WTC11 (cell line): Measurements from ENCODE around the gene TIFAB. TPM values are rescaled to one million over a fixed set of nuclear protein-coding genes. Genes with fewer than 3 reads are reported as not detected.
A peak's percentile ranks its signal among the peaks of the same experiment; 100 is the strongest.

ENCODE experiments used
- ATAC-seq: fragments of 200-7000 bp; cut with Tn5 transposase; 2 replicates; pipeline ENCODE4 v1.10.0; 2021; ENCODE audit warnings: mild to moderate bottlenecking, moderate library complexity
- CTCF ChIA-PET: fragments of 300-600 bp; sonication (Branson Sonifier 250); formaldehyde crosslinking; loops from one replicate; lab custom pipeline; 2021; ENCODE audit warnings: antibody characterized with exemption; lab: Charles Lee
- POLR2A ChIA-PET: fragments of 350-600 bp; sonication (Branson Sonifier 250); formaldehyde crosslinking; loops from one replicate; lab custom pipeline; 2021; ENCODE audit warnings: antibody characterized with exemption; lab: Charles Lee
- DNase-seq: peaks from one replicate; pipeline ENCODE4 v3.0.0; 2021; ENCODE audit warnings: low spot score
- H3K27ac Mint-ChIP-seq: 2 replicates; pipeline ENCODE4 v1.8.0; 2021; ENCODE audit warnings: mixed read lengths
- H3K27me3 Mint-ChIP-seq: 2 replicates; pipeline ENCODE4 v1.8.0; 2021; ENCODE audit warnings: low read depth, mild to moderate bottlenecking, moderate library complexity, mixed read lengths
- H3K36me3 Mint-ChIP-seq: 2 replicates; pipeline ENCODE4 v1.8.0; 2021; ENCODE audit warnings: mixed read lengths
- H3K4me1 Mint-ChIP-seq: 2 replicates; pipeline ENCODE4 v1.8.0; 2022; ENCODE audit warnings: mixed read lengths
- H3K4me3 Mint-ChIP-seq: 2 replicates; pipeline ENCODE4 v1.8.0; 2021; ENCODE audit warnings: mild to moderate bottlenecking, moderate library complexity, mixed read lengths
- H3K9me3 Mint-ChIP-seq: 2 replicates; pipeline ENCODE4 v1.8.0; 2021; ENCODE audit warnings: mixed read lengths
- ATF1 ChIP-seq: sonication (generic); formaldehyde crosslinking; IDR thresholded peaks from 2 replicates; pipeline ENCODE4 v1.8.1; 2023; ENCODE audit warnings: mild to moderate bottlenecking, moderate library complexity, missing genetic modification reagents
- CBFB ChIP-seq: sonication (generic); formaldehyde crosslinking; IDR thresholded peaks from 2 replicates; pipeline ENCODE4 v1.8.1; 2022; ENCODE audit warnings: mild to moderate bottlenecking, low read depth, missing genetic modification reagents
- CREM ChIP-seq: sonication (generic); formaldehyde crosslinking; IDR thresholded peaks from 2 replicates; pipeline ENCODE4 v1.8.1; 2022; ENCODE audit warnings: mild to moderate bottlenecking, missing genetic modification reagents, moderate library complexity
- CTCF ChIP-seq: fragments of 200-600 bp; IDR thresholded peaks from 2 replicates; pipeline ENCODE4 v1.8.0; 2022; ENCODE audit warnings: antibody characterized with exemption
- ERG ChIP-seq: fragments of 250-450 bp; sonication (Bioruptor Pico); IDR thresholded peaks from 2 replicates; pipeline ENCODE4 v1.8.0; 2021; ENCODE audit warnings: mild to moderate bottlenecking
- FOXJ3 ChIP-seq: sonication (generic); formaldehyde crosslinking; IDR thresholded peaks from 2 replicates; pipeline ENCODE4 v1.9.0; 2021; ENCODE audit warnings: missing genetic modification reagents, mild to moderate bottlenecking, borderline replicate concordance
- FOXP1 ChIP-seq: sonication (generic); formaldehyde crosslinking; IDR thresholded peaks from 2 replicates; pipeline ENCODE4 v1.8.0; 2022; ENCODE audit warnings: missing genetic modification reagents, mild to moderate bottlenecking, moderate library complexity, borderline replicate concordance
- MLX ChIP-seq: sonication (generic); formaldehyde crosslinking; IDR thresholded peaks from 2 replicates; pipeline ENCODE4 v1.8.1; 2023; ENCODE audit warnings: mild to moderate bottlenecking, missing genetic modification reagents, moderate library complexity
- PRRX2 ChIP-seq: fragments of 250-450 bp; sonication (Bioruptor Pico); IDR thresholded peaks from 2 replicates; pipeline ENCODE4 v1.8.0; 2021; ENCODE audit warnings: mild to moderate bottlenecking
- TP53 ChIP-seq: sonication (generic); formaldehyde crosslinking; IDR thresholded peaks from 2 replicates; pipeline ENCODE4 v1.8.1; 2023; ENCODE audit warnings: mild to moderate bottlenecking, missing genetic modification reagents
- ZNF232 ChIP-seq: sonication (generic); formaldehyde crosslinking; IDR thresholded peaks from 2 replicates; pipeline ENCODE4 v1.8.0; 2022; ENCODE audit warnings: mild to moderate bottlenecking, missing genetic modification reagents
- ZNF396 ChIP-seq: fragments of 250-450 bp; sonication (Bioruptor Pico); IDR thresholded peaks from 2 replicates; pipeline ENCODE4 v1.8.0; 2021; ENCODE audit warnings: mild to moderate bottlenecking, moderate library complexity, borderline replicate concordance
- total RNA-seq: library from RNA; stranded (reverse); gene quantifications from 3 replicates; pipeline ENCODE4 v1.2.3, GENCODE V29; 2021
- TF ChIP-seq, protein P1 (sequence below): sonication (generic); formaldehyde crosslinking; IDR thresholded peaks from 2 replicates; pipeline ENCODE4 v1.8.1; 2023; ENCODE audit warnings: mild to moderate bottlenecking, missing genetic modification reagents

The TIFAB gene
- total RNA-seq, 1 experiment from 2014 or later = not detected

- ChIA-PET POLR2A (no interaction called here), CTCF (interaction anchor here (0.8 to 11.9 kb wide), 31 partner anchors 9 to 592 kb away, joined by 3 to 524 read pairs (median 9); partner anchors contain the start of genes CXCL14, NEUROG1 and TIFAB)
- H3K4me1 Mint-ChIP-seq = peaks cover 23% of the 10 kb centered on the region
- H3K27me3 Mint-ChIP-seq = peaks cover 86% of the 10 kb centered on the region
- no peak for DNase-seq
- TF ChIP-seq MLX (CRISPR knock-in tag) (no peak), CREM (no peak), ERG (CRISPR knock-in tag) (no peak), CBFB (CRISPR knock-in tag) (no peak), FOXP1 (no peak), ATF1 (CRISPR knock-in tag) (no peak), CTCF (no peak; the same call in 1 of the 2 replicates), ZNF232 (CRISPR knock-in tag) (no peak), TP53 (CRISPR knock-in tag) (no peak), ZNF396 (CRISPR knock-in tag) (no peak), PRRX2 (CRISPR knock-in tag) (no peak)
- TF ChIP-seq, protein P1, sequence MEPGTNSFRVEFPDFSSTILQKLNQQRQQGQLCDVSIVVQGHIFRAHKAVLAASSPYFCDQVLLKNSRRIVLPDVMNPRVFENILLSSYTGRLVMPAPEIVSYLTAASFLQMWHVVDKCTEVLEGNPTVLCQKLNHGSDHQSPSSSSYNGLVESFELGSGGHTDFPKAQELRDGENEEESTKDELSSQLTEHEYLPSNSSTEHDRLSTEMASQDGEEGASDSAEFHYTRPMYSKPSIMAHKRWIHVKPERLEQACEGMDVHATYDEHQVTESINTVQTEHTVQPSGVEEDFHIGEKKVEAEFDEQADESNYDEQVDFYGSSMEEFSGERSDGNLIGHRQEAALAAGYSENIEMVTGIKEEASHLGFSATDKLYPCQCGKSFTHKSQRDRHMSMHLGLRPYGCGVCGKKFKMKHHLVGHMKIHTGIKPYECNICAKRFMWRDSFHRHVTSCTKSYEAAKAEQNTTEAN (CRISPR knock-in tag) = no peak
- no peaks in the 10 kb centered on the region for H3K9me3 Mint-ChIP-seq
- H3K27ac Mint-ChIP-seq = no peak overlapping the region
- ATAC-seq = no peak
- H3K36me3 Mint-ChIP-seq = no peaks in the 10 kb centered on the region
- H3K4me3 Mint-ChIP-seq = peak overlapping the region; percentile 77
Observed at GRCh38 chr5:135465391-135466122, 13.4 kb upstream of the TIFAB start.

DNA sequence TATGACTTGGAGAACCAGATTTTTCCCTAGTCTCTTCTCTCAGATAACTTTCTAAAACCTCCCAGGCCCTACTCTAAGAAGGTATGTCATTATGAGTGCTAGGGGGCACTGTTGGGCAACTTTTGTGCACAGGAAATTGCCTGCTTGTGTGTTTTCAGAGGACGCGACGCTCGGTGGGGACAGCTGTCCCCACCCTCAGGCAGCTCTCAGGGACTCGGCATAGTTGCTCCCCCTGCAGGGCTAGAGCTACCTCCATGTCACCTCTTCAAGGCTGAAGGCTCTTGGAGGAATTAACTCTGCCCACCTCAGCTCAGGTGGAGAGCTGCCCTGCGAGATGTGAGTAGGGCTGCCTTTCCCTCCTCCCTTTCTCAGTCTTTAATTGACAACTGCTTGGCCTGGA lies 10.2 kb upstream of the TIFAB start:
- DNase-seq (peak; percentile 82), ATAC-seq (peak; percentile 74)
- no peaks in the 10 kb centered on the region for H3K36me3 Mint-ChIP-seq
- ChIA-PET POLR2A (interaction anchor here (0.7 kb wide), 1 partner anchor 119 kb away, joined by 11 read pairs; no protein-coding TSS in a partner anchor), CTCF (interaction anchor here (0.6 to 11.9 kb wide), 44 partner anchors 10 to 1326 kb away, joined by 3 to 524 read pairs (median 4); partner anchors contain the start of genes CXCL14, DCANP1, NEUROG1 and SLC25A48)
- peaks cover 16% of the 10 kb centered on the region for H3K4me1 Mint-ChIP-seq
- H3K27me3 Mint-ChIP-seq = peaks cover 78% of the 10 kb centered on the region
- H3K27ac Mint-ChIP-seq = no peak overlapping the region
- TF ChIP-seq CTCF = peak; percentile 39; the same call in 1 of the 2 replicates
- no peak for TF ChIP-seq FOXJ3 (CRISPR knock-in tag)
- no peaks in the 10 kb centered on the region for H3K9me3 Mint-ChIP-seq
- H3K4me3 Mint-ChIP-seq = no peak overlapping the region
